ENCODE data around the gene RHOG.

DNA sequence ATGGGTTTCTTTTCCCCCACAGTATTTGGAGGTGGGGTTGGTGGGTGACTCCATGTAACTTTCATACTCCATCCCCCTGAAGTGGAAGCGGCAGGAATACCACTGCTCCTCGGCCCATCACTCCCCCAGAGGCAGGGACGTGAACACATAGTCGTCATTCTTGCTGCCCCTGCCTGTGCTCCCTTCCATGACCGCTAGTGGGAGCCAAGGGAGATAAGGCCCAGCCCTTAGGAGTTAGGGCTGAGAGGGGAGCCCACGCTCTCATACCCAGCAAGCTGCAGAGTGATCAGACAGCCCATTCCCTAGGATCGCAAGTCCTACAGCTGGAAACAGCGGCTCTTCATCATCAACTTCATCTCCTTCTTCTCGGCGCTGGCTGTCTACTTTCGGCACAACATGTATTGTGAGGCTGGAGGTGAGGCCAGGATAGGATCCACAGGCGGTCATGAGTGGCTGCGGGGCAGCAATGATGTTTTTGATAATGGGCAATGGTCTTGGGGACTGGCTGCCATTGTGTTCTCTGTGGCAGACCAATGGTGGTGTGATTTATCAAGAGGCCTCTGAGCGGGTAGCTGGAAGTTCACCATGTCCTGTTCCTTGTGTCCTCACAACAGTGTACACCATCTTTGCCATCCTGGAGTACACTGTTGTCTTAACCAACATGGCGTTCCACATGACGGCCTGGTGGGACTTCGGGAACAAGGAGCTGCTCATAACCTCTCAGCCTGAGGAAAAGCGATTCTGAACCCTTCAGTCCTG lies 15.9 kb downstream of the RHOG start:
- TF ChIP-seq, protein P1, sequence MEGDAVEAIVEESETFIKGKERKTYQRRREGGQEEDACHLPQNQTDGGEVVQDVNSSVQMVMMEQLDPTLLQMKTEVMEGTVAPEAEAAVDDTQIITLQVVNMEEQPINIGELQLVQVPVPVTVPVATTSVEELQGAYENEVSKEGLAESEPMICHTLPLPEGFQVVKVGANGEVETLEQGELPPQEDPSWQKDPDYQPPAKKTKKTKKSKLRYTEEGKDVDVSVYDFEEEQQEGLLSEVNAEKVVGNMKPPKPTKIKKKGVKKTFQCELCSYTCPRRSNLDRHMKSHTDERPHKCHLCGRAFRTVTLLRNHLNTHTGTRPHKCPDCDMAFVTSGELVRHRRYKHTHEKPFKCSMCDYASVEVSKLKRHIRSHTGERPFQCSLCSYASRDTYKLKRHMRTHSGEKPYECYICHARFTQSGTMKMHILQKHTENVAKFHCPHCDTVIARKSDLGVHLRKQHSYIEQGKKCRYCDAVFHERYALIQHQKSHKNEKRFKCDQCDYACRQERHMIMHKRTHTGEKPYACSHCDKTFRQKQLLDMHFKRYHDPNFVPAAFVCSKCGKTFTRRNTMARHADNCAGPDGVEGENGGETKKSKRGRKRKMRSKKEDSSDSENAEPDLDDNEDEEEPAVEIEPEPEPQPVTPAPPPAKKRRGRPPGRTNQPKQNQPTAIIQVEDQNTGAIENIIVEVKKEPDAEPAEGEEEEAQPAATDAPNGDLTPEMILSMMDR (IDR thresholded peaks at IDR 0.05), result peak in 2 of 3 experiments; percentile 30
- TF ChIP-seq POLR2A (IDR thresholded peaks at IDR 0.05), result no peak

All from testis (tissue), 2 donors.